ENCODE results near the gene NFIB.

- TF ChIP-seq CTCF (IDR thresholded peaks at IDR 0.05; ENCODE audit: poor library complexity) = no peak
- no peak for TF ChIP-seq EZH2 (IDR thresholded peaks at IDR 0.05; ENCODE audit: borderline replicate concordance)
These were observed 165.3 kb downstream of the NFIB start for GRCh38 chr9:14148501-14149103.

All from hepatocyte (in vitro differentiated cells).